Smooth muscle cell (in vitro differentiated cells): ENCODE results near the gene ANKRD23. TPM values are rescaled to one million over a fixed set of nuclear protein-coding genes. Genes with fewer than 3 reads are reported as not detected.

Source experiments
- DNase-seq: peaks from one replicate; lab custom pipeline; 2025; ENCODE audit not compliant: unreplicated experiment; lab: John Stamatoyannopoulos, UW
- H2AFZ ChIP-seq: fragments of 200-600 bp; sonication (generic); 2 replicates; pipeline ENCODE4 v1.6.0; 2016; ENCODE audit warnings: antibody characterized with exemption, low read depth, mild to moderate bottlenecking
- H3F3A ChIP-seq: fragments of 200-600 bp; sonication (generic); 2 replicates; pipeline ENCODE4 v1.6.0; 2017; ENCODE audit warnings: antibody characterized with exemption, low read depth
- H3K27ac ChIP-seq: fragments of 200-600 bp; sonication (generic); 2 replicates; pipeline ENCODE4 v1.5.1; 2016; ENCODE audit warnings: low read depth, mild to moderate bottlenecking
- H3K27me3 ChIP-seq: fragments of 200-600 bp; sonication (generic); 2 replicates; pipeline ENCODE4 v1.6.1; 2016; ENCODE audit warnings: low read depth, mild to moderate bottlenecking
- H3K36me3 ChIP-seq: fragments of 200-600 bp; sonication (generic); 2 replicates; pipeline ENCODE4 v1.5.1; 2016; ENCODE audit warnings: low read depth
- H3K4me1 ChIP-seq: fragments of 200-600 bp; sonication (generic); 2 replicates; pipeline ENCODE4 v1.5.1; 2016; ENCODE audit warnings: low read depth
- H3K4me2 ChIP-seq: fragments of 200-600 bp; sonication (generic); 2 replicates; pipeline ENCODE4 v1.6.0; 2016; ENCODE audit warnings: mild to moderate bottlenecking
- H3K4me3 ChIP-seq: fragments of 200-600 bp; sonication (generic); 2 replicates; pipeline ENCODE4 v1.5.1; 2016; ENCODE audit warnings: mild to moderate bottlenecking
- H3K79me2 ChIP-seq: fragments of 200-600 bp; sonication (generic); 2 replicates; pipeline ENCODE4 v1.6.0; 2016; ENCODE audit warnings: low read depth, mild to moderate bottlenecking
- H3K9ac ChIP-seq: fragments of 200-600 bp; sonication (generic); 2 replicates; pipeline ENCODE4 v1.6.0; 2016; ENCODE audit warnings: low read depth
- H3K9me3 ChIP-seq: fragments of 200-600 bp; sonication (generic); replicated peaks from 2 replicates; pipeline ENCODE4 v1.5.1; 2016; ENCODE audit warnings: low read depth
- H4K20me1 ChIP-seq: fragments of 200-600 bp; sonication (generic); 2 replicates; pipeline ENCODE4 v1.6.0; 2016; ENCODE audit warnings: low read depth
- WGBS: methylation state at CpG from one replicate; pipeline ENCODE4 v1.1.7; 2016; ENCODE audit warnings: low lambda C conversion rate; 5-methylcytosine and 5-hydroxymethylcytosine counted together
- polyA plus RNA-seq: library from polyadenylated mRNA; unstranded; fragments of >200 nt; fragmentation: Nextera tagmentation; extraction: Ambion mirVana; gene quantifications from 2 replicates; pipeline ENCODE4 v1.2.1, GENCODE V29; 2016
- total RNA-seq: library from RNA; depleted of rRNA; stranded (reverse); fragments of >200 nt; gene quantifications from 2 replicates; pipeline ENCODE4 v1.2.3, GENCODE V29; 2014
- TF ChIP-seq, protein P1 (sequence below): fragments of 200-600 bp; sonication (generic); IDR thresholded peaks from 2 replicates; pipeline ENCODE4 v1.5.1; 2017; ENCODE audit warnings: borderline replicate concordance, mild to moderate bottlenecking, antibody characterized with exemption; ENCODE audit not compliant: insufficient read depth, poor library complexity, severe bottlenecking

Gene ANKRD23
- total and polyA plus RNA-seq, 2 experiments from 2014 or later = 1.7 to 5.6 TPM

- Histone ChIP-seq H3K27me3 (no peaks in the 10 kb centered on the region), H3K4me3 (no peak overlapping the region), H4K20me1 (no peaks in the 10 kb centered on the region), H3K79me2 (peaks cover 1% of the 10 kb centered on the region), H3K36me3 (no peaks in the 10 kb centered on the region), H3K27ac (peak overlapping the region; percentile 22), H3K4me2 (peak overlapping the region; percentile 46), H3K9ac (no peak overlapping the region), H3K4me1 (peaks cover 39% of the 10 kb centered on the region), H3K9me3 (no peaks in the 10 kb centered on the region), H3F3A (peaks cover 22% of the 10 kb centered on the region), H2AFZ (no peak overlapping the region)
- TF ChIP-seq, protein P1, sequence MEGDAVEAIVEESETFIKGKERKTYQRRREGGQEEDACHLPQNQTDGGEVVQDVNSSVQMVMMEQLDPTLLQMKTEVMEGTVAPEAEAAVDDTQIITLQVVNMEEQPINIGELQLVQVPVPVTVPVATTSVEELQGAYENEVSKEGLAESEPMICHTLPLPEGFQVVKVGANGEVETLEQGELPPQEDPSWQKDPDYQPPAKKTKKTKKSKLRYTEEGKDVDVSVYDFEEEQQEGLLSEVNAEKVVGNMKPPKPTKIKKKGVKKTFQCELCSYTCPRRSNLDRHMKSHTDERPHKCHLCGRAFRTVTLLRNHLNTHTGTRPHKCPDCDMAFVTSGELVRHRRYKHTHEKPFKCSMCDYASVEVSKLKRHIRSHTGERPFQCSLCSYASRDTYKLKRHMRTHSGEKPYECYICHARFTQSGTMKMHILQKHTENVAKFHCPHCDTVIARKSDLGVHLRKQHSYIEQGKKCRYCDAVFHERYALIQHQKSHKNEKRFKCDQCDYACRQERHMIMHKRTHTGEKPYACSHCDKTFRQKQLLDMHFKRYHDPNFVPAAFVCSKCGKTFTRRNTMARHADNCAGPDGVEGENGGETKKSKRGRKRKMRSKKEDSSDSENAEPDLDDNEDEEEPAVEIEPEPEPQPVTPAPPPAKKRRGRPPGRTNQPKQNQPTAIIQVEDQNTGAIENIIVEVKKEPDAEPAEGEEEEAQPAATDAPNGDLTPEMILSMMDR = no peak
- WGBS = 30% methylated on average over 14 of the region's 14 CpGs
- no peak for DNase-seq
These were observed 31.9 kb upstream of the ANKRD23 start for GRCh38 chr2:96875498-96876268.

- Histone ChIP-seq H3K27ac (peak overlapping the region; percentile 67), H3K4me1 (peaks cover 41% of the 10 kb centered on the region)
- WGBS = 64% methylated on average over 18 of the region's 18 CpGs
These were observed 30.5 kb upstream of the ANKRD23 start for GRCh38 chr2:96874198-96874831.

DNA sequence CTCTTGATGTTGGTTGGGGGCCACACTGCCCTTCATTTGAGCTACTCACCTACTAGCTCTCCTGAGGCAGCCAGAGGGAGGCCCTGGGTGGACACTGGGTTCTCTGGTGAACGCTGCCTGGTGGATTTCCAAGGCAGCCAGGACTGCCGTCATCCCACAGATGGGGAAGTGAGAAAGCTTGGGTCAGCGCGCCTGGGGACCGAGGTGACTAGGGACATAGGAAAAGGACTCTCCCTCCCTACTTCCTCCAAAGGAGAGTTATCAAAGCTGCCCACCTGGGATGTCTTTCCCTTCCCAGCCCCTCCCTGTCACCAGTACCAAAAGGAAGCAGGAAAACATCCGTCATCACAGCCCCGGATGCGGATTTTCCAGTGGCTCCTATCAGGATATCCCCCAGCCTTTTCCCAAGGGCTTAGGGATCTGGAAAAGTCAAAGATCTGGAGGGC lies 29.9 kb upstream of the ANKRD23 start:
- DNase-seq = no peak
- Histone ChIP-seq H3K9me3 (no peaks in the 10 kb centered on the region), H3K4me1 (peaks cover 41% of the 10 kb centered on the region), H2AFZ (no peak overlapping the region), H3K4me2 (peak overlapping the region; percentile 57), H3K27ac (peak overlapping the region; percentile 67), H3K36me3 (no peaks in the 10 kb centered on the region), H3K27me3 (no peaks in the 10 kb centered on the region), H3K9ac (no peak overlapping the region), H3K79me2 (peaks cover 14% of the 10 kb centered on the region), H3F3A (peaks cover 24% of the 10 kb centered on the region), H4K20me1 (no peaks in the 10 kb centered on the region), H3K4me3 (no peak overlapping the region)
- TF ChIP-seq, protein P1 = no peak
- 35% methylated on average over 8 of the region's 8 CpGs for WGBS

More at GRCh38 chr2:96874198-96874831, 30.5 kb upstream of the ANKRD23 start:
- H3K36me3 ChIP-seq = no peaks in the 10 kb centered on the region
- TF ChIP-seq, protein P1 = no peak
- H3K9me3 ChIP-seq = no peaks in the 10 kb centered on the region
- no peak for DNase-seq
- no peaks in the 10 kb centered on the region for H4K20me1 ChIP-seq
- H3K27me3 ChIP-seq = no peaks in the 10 kb centered on the region
- H3K4me2 ChIP-seq = peak overlapping the region; percentile 57
- H3K9ac ChIP-seq = no peak overlapping the region
- H3K4me3 ChIP-seq = no peak overlapping the region
- H3F3A ChIP-seq = peaks cover 24% of the 10 kb centered on the region
- no peak overlapping the region for H2AFZ ChIP-seq
- peaks cover 7% of the 10 kb centered on the region for H3K79me2 ChIP-seq
